GM23248 (cell line): Measurements from ENCODE around the gene CNPY3.
"Not testable (repeated sequence)": the region's sequence is repeated elsewhere in the genome, so short reads cannot be mapped to it uniquely, and the experiment has no call there.

ENCODE experiments used
- EZH2 ChIP-seq: fragments of 200-600 bp; sonication (generic); IDR thresholded peaks from 2 replicates; pipeline ENCODE4 v1.6.1; 2018; ENCODE audit warnings: antibody characterized with exemption, mild to moderate bottlenecking; ENCODE audit not compliant: insufficient read depth, poor library complexity, severe bottlenecking
- EZH2phosphoT487 ChIP-seq: fragments of 200-600 bp; sonication (generic); IDR thresholded peaks from 2 replicates; pipeline ENCODE4 v1.6.1; 2018; ENCODE audit warnings: antibody characterized with exemption, moderate library complexity, mild to moderate bottlenecking, low read depth; ENCODE audit not compliant: insufficient read depth

DNA sequence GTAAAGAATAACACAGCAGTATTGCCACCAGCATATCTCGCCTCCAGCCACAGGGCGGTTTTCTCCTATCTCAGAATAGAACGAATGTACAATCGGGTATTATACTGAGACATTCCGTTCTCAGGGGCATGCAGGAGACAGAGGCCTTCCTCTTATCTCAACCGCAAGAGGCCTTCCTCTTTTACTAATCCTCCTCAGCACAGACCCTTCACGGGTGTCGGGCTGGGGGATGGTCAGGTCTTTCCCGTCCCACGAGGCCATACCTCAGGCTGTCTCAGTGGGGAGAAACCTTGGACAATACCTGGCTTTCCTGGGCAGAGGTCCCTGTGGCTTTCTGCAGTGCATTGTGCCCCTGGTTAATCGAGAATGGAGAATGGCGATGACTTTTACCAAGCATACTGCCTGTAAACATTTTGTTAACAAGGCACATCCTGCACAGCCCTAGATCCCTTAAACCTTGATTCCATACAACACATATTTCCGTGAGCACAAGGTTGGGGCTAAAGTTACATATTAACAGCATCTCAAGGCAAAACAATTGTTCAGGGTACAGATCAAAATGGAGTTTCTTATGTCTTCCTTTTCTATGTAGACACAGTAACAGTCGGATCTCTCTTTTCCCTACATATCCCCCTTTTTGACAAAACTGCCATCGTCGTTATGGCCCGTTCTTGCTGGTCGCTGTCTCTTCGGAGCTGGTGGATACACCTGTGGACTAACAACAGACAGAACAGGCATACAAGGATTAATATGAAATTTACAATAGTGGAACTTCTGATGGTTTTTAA is 35.0 kb upstream of the CNPY3 start:
- TF ChIP-seq EZH2, EZH2phosphoT487: not testable (repeated sequence)
